HUDEP-2 (cell line): ENCODE data around the gene CAPN3.
"Not testable (repeated sequence)": the region's sequence is repeated elsewhere in the genome, so short reads cannot be mapped to it uniquely, and the experiment has no call there.

Source experiments
- DNase-seq, 76 experiments: peaks; one replicate each; lab custom pipeline; 2025; ENCODE audit not compliant: unreplicated experiment in 76 of 76; lab: John Stamatoyannopoulos, UW

Gene CAPN3

GRCh38 chr15:42359249-42359648 is at the start of gene CAPN3:
Gene CAPN3 (plus strand): TSS chr15:42359501. CDS start chr15:42359806, 305 bp downstream.
- DNase-seq: no peak

DNA sequence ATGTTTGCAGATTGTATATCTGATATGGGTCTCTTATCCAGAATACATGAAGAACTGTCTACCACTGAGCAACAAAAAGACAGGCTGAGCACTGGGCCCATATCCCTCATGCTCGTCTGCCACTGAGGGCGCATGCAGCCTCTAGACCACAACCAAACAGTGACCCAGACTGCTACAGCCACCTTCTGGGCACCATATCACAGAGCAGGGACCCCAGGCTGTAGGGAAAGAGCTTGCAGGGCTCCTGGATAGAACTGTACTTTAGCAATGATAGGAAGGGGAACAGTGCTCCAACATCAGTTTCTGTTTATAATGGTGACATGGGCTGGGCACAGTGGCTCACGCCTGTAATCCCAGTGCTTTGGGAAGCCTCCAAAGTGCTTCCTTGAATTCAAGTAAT is 45.8 kb upstream of the CAPN3 start:
- no peak for DNase-seq

GRCh38 chr15:42314818-42315217 is 44.5 kb upstream of the CAPN3 start:
- DNase-seq: no peak

GRCh38 chr15:42315521-42315920 is 43.8 kb upstream of the CAPN3 start:
- no peak for DNase-seq

- not testable (repeated sequence) for DNase-seq
Observed at GRCh38 chr15:42316282-42316805, 43.0 kb upstream of the CAPN3 start.

DNA sequence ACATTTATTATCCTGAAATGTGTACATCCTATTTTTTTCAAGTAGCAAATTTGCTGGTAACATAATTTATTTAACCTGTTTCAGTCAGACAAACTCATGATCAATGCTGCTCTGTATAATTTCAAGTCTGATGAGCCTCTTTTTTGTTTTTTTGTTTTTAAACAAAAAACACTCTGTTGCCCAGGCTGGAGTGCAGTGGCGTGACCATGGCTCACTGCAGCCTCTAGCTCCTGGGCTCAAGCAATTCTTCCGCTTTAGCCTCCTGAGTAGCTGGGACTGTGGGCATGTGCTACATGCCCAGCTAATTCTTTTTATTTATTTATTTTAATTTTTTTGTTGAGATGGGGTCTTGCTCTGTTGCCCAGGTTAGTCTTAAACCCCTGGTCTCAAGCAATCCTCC is 40.1 kb upstream of the CAPN3 start:
- no peak for DNase-seq

GRCh38 chr15:42324308-42324707 is 35.0 kb upstream of the CAPN3 start:
- no peak for DNase-seq

GRCh38 chr15:42329161-42329560 is 30.1 kb upstream of the CAPN3 start:
- DNase-seq: no peak

- DNase-seq: no peak
Observed at GRCh38 chr15:42329992-42330391, 29.3 kb upstream of the CAPN3 start.

DNA sequence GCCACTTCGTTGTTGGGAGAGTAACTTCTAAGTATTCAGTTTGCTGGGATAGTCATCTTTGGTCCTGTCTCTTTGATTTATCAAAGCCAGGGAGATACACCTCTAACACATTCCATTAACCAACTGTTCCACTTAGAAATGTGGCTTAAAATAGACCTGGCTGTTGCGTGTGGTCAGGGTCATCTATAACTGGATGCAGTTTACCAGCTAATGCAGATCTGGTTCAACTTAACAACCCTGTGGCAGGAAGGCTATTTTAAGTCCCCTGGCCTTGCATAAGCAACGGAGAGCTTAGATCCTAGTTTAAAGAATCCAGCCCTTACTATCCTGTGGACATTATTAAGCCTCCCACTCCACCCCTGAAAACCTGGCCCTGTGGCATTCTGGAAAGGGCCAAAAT is 28.1 kb upstream of the CAPN3 start:
- DNase-seq: no peak

DNA sequence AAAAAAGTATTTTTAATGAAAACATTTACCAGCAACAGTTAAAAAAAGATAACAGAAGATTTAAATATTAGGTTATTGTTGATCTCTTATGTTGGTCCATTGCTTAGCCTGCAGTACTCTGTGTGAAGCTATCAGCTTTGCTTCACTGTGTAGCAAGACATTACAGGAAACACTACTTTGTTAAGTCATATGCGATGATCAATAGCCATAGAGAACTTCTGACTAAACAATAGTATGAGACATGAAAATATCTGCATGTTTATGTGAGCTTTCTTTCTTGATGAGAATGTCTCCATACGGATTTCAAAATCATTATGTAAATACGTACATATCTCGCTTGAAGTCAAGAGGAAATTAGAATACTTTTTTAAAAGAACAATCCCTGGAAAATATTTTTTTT is 27.0 kb upstream of the CAPN3 start:
- no peak for DNase-seq

- no peak for DNase-seq
Observed at GRCh38 chr15:42335074-42335473, 24.2 kb upstream of the CAPN3 start.

GRCh38 chr15:42336650-42337049 is 22.7 kb upstream of the CAPN3 start:
- DNase-seq: not testable (repeated sequence)

DNA sequence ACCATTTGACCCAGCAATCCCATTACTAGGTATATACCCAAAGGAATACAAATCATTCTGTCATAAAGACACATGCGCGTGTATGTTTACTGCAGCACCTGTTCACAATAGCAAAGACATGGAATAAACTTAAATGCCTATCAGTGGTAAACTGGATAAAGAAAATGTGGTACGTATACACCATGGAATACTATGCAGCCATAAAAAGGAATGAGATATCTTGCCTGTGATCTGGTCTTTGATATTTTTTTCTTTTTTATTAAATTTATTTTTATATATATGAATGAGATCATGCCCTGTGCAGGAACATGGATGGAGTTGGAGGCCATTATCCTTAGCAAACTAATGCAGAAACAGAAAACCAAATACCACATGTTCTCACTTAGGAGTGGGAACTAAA is 22.2 kb upstream of the CAPN3 start:
- not testable (repeated sequence) for DNase-seq

DNA sequence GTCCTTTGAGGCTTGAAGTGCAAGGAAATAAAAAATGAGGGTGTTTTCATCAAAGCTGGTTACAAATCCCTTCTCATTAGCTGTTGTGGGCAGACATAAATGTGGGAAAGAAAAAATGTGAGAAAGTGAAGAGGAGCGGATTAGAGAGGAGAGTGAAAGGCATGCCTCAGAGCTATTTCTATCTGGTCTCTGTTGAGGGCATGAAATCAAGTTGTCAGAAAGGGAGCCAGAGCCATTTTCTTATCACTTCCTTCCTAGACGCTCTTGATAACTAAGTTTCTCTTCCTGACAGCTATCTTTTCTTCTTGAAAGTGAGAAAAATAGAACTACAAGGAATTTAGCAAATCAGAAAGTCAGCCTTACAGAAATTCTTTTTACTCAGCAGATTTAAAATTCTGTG is 20.8 kb upstream of the CAPN3 start:
- no peak for DNase-seq

DNA sequence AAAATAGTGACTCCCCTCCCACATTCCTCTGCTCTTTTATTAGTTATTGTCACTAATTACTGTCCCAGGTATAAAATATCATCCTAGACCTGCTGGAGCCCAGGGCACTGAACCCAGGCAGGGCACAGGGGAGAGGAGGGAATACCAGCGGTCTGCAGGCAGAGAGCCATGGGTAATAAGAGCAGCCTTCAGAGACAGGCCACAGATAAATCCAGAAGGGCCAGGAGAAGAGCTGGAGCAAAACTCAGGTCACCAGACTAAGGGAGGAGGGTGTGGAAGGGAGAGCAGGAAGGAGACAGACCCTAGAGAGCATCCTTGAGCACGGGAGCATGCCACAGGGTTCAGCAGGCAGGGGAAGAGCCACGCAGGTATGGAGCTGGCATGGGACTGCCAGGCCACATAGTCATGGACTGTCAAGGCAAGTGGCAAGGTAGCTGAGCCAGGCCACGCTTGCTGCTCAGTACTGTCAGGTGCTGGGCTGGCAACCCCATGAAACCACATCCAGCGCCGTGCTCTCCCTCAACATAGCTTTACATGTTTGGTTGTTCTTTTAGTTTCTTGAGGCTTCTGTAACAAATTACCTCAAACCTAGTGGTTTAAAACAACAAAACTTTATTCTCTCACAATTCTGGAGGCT is 15.6 kb upstream of the CAPN3 start:
- no peak for DNase-seq

DNA sequence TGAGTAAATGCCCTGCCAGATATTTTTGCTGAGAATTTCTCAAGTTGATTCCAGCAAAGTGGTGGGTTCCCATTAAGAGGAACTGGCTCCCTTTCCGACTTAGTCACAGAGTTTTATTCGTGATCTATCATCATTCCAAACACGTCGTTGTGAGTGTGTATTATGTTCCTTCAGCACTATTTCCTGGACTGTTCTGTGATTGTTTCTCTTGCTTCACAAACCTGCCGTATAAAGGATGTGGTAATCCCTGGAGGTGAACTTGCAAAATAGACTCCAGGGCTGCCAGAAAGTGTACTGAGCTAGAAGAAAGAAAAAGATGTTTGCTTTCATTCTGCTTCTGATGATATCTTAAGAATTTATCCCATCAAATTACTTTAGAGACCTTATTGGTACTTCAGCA is 14.5 kb upstream of the CAPN3 start:
- DNase-seq: no peak

GRCh38 chr15:42345504-42345903 is 13.8 kb upstream of the CAPN3 start:
- DNase-seq: no peak

DNA sequence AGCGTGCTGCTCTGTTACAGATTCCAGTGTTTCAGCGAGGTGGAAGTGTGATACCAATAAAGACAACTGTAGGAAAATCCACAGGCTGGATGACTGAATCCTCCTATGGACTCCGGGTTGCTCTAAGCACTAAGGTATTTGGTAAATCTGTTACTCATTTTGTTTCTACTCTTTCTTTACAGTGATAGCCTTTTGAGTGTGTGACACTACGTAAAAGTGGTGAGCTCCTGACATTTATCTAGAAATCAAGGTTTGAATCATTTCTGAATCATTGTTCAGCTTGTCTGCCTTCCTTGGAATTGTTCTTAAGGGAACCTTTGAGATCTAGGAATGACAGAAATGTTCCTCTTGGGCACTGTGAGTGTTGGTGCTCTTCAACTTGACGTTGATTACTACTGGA is 11.2 kb upstream of the CAPN3 start:
- DNase-seq: no peak

- DNase-seq: no peak
Observed at GRCh38 chr15:42349186-42349585, 10.1 kb upstream of the CAPN3 start.

DNA sequence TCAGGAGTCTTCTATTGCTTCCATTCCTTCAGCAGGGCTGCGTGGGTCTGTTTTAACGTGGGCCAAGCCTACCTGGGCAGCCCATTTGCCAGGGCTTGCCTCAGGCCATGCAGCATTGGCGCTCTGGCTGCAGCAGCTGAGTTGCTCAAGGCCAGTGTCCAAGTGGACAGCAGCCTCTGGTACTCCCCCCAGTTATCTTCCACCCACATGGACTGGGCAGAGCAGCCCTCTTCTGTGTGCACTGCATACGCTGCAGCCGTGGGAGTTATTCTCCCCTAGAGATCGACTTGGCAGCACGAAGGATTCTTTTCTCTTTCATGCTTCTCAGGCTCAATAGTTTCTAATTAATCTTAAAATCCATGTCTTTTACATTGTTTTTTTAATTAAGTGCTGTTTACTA is 6.9 kb upstream of the CAPN3 start:
- DNase-seq: no peak

DNA sequence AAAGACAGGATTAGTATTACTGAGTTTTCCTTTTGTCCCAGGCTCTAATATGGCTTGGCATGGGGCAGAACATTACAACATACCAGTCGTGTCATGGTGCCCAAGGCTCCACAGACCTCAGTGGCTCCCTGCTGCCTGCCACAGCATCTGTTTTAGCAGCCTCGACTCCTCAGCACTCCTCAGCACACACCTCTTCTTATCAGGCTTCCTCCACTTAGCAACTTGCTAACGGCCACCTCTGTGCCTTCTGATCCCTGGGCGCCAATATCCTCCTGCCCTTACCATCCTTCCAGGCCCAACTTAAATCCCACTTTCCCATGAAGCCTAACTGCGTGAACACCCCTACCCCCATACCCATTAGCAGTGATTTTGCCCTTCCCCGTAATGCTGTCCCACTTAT is 6.2 kb upstream of the CAPN3 start:
- no peak for DNase-seq

- DNase-seq: no peak
Observed at GRCh38 chr15:42354824-42355223, 4.5 kb upstream of the CAPN3 start.
